ENCODE results near the gene KDM1B. TPM values are rescaled to one million over a fixed set of nuclear protein-coding genes. Genes with fewer than 3 reads are reported as not detected.

The KDM1B gene
- total and polyA plus RNA-seq, 2 of the 8 experiments (the other 6 are each of a cell fraction or from before 2014, with no cell fraction given) = 3.7 to 7.5 TPM

GRCh38 chr6:18260448-18261106 lies 105.4 kb downstream of the KDM1B start:
- Histone ChIP-seq H3K14ac (ENCODE audit: insufficient read length) (no peak overlapping the region), H3K79me1 (ENCODE audit: low read depth, low read length) (no peaks in the 10 kb centered on the region; the same call in 1 of the 2 replicates), H3K27ac (ENCODE audit: low read depth, low read length) (no peak overlapping the region), H3K4me2 (ENCODE audit: insufficient read depth in 1 of 2, low read depth in 2 of 2, low read length in 2 of 2) (peak overlapping the region; percentile 41 to 82; a peak in 3 of 4 replicates), H3K79me2 (ENCODE audit: control insufficient read depth in 1 of 2, insufficient read depth in 2 of 2, low read length in 2 of 2) (peaks cover 54 to 86% of the 10 kb centered on the region in 2 experiments), H4K8ac (ENCODE audit: extremely low read depth, insufficient read depth, low read length) (no peak overlapping the region), H3K4me3 (ENCODE audit: extremely low read depth in 1 of 4, insufficient read depth in 2 of 4, low read depth in 3 of 4, low read length in 4 of 4) (peak overlapping the region in 1 of 4 experiments; percentile 94; a peak in 2 of 8 replicates), H3K4me1 (replicated peaks in 1 of 4; ENCODE audit: control insufficient read depth in 3 of 4, insufficient read depth in 4 of 4, low read length in 3 of 4) (peaks cover 5 to 16% (median 10%) of the 10 kb centered on the region in 4 experiments), H3K23me2 (ENCODE audit: low read depth, low read length) (peaks cover 13% of the 10 kb centered on the region), H3K4ac (replicated peaks; ENCODE audit: insufficient read length, low read depth, low read length) (no peak overlapping the region), H2AK5ac (ENCODE audit: low read depth, low read length) (no peak overlapping the region), H2BK120ac (replicated peaks; ENCODE audit: low read depth, low read length) (no peak overlapping the region), H2BK12ac (ENCODE audit: low read depth, low read length) (no peak overlapping the region), H3K36me3 (ENCODE audit: control insufficient read depth in 2 of 4, insufficient read depth in 4 of 4, low read length in 3 of 4) (peaks cover 9 to 67% (median 21%) of the 10 kb centered on the region in 4 experiments), H3K18ac (ENCODE audit: extremely low read depth, low read length) (0 out of 2 replicates have a peak overlapping the region, but pooled peaks have one; percentile 24), H4K20me1 (replicated peaks in 1 of 2; ENCODE audit: control insufficient read depth in 1 of 2, insufficient read depth in 2 of 2, low read length in 2 of 2) (peaks cover 16 to 19% of the 10 kb centered on the region in 2 experiments), H4K91ac (replicated peaks; ENCODE audit: insufficient read length, low read length) (no peak overlapping the region), H2BK20ac (ENCODE audit: low read length) (no peak overlapping the region), H3K9ac (replicated peaks in 1 of 4; ENCODE audit: extremely low read depth in 1 of 4, low read depth in 3 of 4, low read length in 3 of 4) (peak overlapping the region in 1 of 4 experiments; percentile 8; a peak in 3 of 7 replicates), H4K5ac (ENCODE audit: insufficient read length, low read depth, low read length) (no peak overlapping the region), H3K27me3 (replicated peaks in 1 of 4; ENCODE audit: control insufficient read depth in 3 of 4, extremely low read depth in 1 of 4, insufficient read depth in 3 of 4, low read length in 3 of 4) (no peaks in the 10 kb centered on the region; a peak in 1 of 7 replicates), H2BK5ac (ENCODE audit: low read depth, low read length) (no peak overlapping the region), H3K23ac (ENCODE audit: insufficient read length) (no peak overlapping the region), H2AFZ (ENCODE audit: low read length) (no peak overlapping the region), H2BK15ac (ENCODE audit: low read length) (no peak overlapping the region), H3K56ac (replicated peaks; ENCODE audit: insufficient read length, low read depth, low read length) (no peak overlapping the region), H3K9me3 (ENCODE audit: insufficient read depth in 2 of 2, low read depth in 1 of 2, low read length in 1 of 2) (no peaks in the 10 kb centered on the region)
- FAIRE-seq = no peak
- 89% methylated on average over 4 of the region's 4 CpGs; no CpG with 5 or more reads in 1 of the 2 experiments for WGBS, 2 experiments (ENCODE audit: extremely low coverage in 1 of 2, insufficient coverage in 1 of 2, insufficient read length in 1 of 2, insufficient replicate concordance in 2 of 2, low coverage in 1 of 2, low lambda C conversion rate in 2 of 2, missing lambda C conversion rate in 1 of 2)
- TF ChIP-seq GTF2F1 (IDR thresholded peaks at IDR 0.05; ENCODE audit: borderline replicate concordance, low read depth, low read length) = no peak
- TF ChIP-seq SP4 (IDR thresholded peaks at IDR 0.05; ENCODE audit: low read length) = no peak
- no peak for TF ChIP-seq TCF12 (IDR thresholded peaks at IDR 0.05; ENCODE audit: low read depth, low read length)
- TF ChIP-seq TEAD4 (IDR thresholded peaks at IDR 0.05; ENCODE audit: low read depth, low read length) = no peak
- TF ChIP-seq KDM4A (IDR thresholded peaks at IDR 0.05; ENCODE audit: low read depth, low read length, severe bottlenecking) = no peak
- no peak for TF ChIP-seq RAD21 (IDR thresholded peaks at IDR 0.05 in 1 of 2, conservative IDR thresholded peaks at IDR 0.05 in 1 of 2; ENCODE audit: low read depth in 2 of 2, low read length in 2 of 2)
- no peak for TF ChIP-seq TAF7 (optimal IDR thresholded peaks at IDR 0.05; ENCODE audit: borderline replicate concordance, low read depth, low read length)
- no peak for TF ChIP-seq POU5F1 (IDR thresholded peaks at IDR 0.05; ENCODE audit: low read depth, low read length)
- CTCF ChIA-PET (ENCODE audit: partially characterized antibody) = interaction anchor here (0.7 kb wide), 1 partner anchor 41 kb away, joined by 3 read pairs; no protein-coding TSS in a partner anchor
- no peak for DNase-seq (ENCODE audit: low read depth in 1 of 2, low spot score in 2 of 2)
- POLR2A ChIA-PET (ENCODE audit: partially characterized antibody) = interaction anchor here (0.7 to 1.5 kb wide), 11 partner anchors 8 to 67 kb away, joined by 3 to 6 read pairs (median 3); no protein-coding TSS in a partner anchor
